HG03196 (cell line): ENCODE results near the gene RAC3.

Experiments used
- ATAC-seq: cut with Tn5 transposase; IDR thresholded peaks from one replicate; pipeline ENCODE4 v1.9.1; 2021; ENCODE audit not compliant: unreplicated experiment

RAC3 gene

DNA sequence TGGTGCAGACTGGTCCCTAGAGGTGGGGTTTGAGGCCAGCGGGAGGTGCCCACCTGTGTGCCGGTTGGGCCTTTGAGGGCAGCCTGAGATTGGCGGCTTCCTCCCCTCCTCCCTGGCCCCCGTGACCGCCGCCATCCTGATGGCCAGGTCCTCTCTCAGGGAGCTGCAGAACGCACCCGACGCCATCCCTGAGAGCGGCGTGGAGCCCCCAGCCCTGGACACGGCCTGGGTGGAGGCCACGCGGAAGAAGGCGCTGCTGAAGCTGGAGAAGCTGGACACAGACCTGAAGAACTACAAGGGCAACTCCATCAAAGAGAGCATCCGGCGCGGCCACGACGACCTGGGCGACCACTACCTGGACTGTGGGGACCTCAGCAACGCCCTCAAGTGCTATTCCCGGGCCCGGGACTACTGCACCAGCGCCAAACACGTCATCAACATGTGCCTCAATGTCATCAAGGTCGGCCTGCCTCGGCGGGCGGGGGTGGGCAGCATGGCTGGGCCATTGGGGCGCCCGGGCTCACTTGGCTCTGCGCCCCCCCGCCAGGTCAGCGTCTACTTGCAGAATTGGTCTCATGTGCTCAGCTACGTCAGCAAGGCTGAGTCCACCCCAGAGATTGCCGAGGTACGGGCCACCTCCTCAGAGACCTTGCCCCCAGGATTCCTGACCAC lies 23.0 kb downstream of the RAC3 start:
- ATAC-seq: no peak

GRCh38 chr17:82055023-82055964 lies 23.8 kb downstream of the RAC3 start:
- no peak for ATAC-seq

DNA sequence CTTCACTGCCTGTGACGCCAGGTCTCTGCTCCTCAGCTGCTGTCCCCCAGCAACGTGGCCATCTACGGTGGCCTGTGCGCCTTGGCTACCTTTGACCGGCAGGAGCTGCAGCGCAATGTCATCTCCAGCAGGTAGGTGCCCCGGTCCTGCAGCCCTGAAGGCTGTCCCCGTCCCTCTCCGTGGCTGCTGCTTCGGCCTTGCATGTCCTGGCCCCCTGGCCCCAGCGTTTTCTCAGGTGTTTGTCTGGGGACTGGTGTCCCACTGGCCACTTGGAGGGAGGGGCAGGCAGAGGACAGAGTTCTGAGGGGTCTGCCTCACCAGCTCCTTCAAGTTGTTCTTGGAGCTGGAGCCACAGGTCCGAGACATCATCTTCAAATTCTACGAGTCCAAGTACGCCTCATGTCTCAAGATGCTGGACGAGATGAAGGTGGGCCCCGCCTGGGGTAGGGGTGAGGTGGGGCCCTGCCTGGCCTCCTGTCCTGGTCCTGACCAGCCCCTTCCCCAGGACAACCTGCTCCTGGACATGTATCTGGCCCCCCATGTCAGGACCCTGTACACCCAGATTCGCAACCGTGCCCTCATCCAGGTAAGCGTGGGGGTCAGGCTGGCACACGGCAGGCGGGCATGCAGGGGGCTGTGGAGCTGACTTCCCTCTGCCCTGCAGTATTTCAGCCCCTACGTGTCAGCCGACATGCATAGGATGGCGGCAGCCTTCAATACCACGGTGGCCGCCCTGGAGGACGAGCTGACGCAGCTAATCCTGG lies 24.7 kb downstream of the RAC3 start:
- ATAC-seq: no peak

DNA sequence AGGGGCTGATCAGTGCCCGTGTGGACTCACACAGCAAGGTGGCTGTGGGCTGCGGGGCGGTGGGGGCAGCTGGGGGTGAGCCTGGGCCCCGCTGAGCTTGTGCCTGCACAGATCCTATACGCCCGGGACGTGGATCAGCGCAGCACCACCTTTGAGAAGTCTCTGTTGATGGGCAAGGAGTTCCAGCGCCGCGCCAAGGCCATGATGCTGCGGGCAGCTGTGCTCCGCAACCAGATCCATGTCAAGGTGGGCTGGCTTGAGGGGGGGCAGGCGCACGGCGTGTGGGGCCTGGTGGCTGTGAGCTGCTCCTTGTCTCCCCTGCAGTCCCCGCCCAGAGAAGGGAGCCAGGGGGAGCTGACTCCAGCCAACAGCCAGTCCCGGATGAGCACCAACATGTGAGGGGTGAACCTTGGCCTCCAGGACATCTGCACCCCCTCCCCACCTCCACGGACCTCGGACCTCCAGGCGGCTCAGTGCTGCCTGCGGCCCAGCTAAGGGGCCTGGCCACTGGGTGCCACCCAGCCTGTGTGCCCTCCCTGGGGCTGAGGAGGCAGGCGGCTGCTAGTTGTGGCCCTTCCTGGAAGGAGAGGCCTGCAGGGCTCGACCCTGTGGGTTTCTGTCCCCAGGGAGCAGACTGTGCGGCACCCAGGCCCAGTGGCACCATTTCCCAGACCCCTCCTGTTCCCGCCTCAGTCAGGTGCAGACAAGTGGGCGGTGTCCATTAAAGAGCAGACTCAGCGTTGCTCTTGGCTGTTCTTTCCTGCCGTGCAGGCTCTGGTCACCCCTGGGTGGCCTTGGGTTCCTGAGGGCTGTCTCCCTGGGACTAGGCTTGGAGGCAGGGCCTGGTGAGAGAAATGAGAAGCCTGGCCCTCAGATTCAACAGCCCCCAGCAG lies 25.5 kb downstream of the RAC3 start:
- no peak for ATAC-seq

DNA sequence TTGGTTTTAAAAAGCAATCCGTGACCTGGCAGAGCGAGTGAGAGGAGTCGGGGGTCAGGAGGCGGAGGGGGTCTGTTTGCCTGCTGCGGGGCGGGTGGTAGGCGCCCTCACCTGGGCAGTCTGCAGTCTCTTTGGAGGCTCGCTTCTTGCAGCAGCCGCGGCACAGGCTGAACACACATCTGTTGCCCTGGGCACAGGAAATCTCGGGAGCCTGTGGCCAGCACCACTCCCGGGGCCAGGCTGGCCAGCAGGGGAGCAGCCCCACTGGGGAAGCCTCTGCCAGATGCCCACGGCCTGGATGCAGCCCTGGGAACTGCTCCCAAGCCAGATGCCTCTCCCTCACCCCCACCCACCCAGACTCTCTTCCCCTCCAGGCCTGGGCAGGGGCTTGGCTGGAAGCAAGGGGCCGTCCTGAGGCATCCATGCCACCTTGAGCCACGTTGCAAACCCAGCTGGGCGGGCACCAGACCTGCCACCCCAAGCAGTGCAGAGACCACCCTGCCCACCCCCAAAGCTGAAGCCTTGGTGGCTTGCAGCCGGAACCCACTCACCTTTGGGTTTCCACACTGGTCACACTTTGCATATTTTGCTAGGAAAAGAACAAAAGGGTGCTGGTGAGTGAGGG lies 26.9 kb downstream of the RAC3 start:
- ATAC-seq: no peak

DNA sequence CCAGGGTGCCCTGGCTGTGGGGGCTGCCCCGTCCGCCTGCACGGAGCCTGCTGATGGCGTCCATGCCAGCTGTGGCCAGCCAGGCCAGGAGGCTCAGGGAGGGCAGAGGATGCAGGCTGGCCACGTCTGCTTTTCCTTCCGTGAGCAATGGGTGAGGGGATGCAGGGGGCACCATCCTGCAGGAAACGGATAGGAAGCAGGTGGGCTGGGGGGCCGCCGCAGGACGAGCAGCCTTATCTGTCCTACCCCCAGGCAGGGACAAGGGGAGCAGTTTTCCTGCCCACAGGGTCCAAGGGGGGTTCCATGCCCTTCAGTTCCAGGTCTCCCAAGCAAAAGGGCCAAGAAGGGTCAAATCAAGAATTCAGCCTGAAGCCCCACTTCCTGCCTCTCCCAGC lies 27.4 kb downstream of the RAC3 start:
- ATAC-seq: no peak

DNA sequence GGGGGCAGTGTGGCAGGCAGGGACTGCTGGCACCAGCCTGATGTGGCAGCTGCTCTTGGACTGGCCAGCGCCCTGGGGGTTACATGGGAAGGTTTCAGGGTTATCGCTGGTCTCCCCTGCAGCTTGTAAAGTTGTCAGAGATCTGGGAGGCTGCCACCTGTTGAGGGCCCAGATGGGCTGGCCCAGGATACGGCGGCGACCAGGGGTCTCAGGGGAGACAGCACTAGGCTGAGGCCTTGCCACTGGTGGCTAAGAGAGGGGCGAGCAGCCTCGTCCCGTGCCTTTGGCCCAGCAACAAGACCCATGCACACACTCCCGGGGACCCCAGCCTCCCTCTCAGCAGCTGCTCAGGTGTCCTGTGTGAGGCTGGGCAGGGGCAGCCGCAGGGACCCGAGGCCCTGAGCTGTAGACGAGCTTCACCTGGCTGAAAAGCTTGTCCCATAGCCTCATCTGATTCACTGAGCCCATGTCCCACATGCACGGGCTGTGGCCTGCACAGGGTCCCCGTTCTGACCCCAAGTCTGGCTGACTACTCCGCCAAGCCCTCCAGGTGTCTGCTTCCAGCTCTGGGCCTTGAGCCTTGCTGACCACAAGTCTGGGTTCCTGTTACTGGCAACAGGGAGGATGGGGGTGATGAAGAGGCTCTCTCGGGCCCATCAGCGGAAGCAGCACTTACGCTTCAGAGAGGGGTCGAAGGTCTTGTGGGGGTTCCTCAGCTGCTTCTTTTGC lies 28.0 kb downstream of the RAC3 start:
- ATAC-seq: no peak

GRCh38 chr17:82060001-82060380 lies 28.5 kb downstream of the RAC3 start:
- ATAC-seq: no peak

DNA sequence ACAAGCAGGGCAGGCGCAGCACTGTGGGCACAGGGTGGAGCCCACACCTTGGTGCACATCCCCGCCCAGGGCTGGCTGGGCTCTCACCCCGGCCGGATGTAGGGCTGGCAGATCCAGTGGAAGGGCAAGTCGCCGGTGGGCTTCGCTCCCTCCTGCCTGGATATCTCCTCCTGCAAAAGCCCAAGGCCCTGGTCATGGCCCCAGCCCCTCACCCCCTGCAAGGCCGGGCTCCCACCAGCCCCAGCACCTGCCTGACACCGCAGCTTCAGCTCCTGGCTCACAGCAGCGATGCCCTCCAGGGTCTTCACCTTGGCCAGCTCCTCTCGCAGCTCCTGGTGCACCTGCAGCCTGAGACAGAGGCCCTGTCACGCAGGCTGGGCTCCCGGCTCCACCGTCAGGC lies 29.1 kb downstream of the RAC3 start:
- no peak for ATAC-seq

- ATAC-seq: no peak
Observed at GRCh38 chr17:82061047-82061925, 29.8 kb downstream of the RAC3 start.

GRCh38 chr17:82062076-82062983 lies 30.9 kb downstream of the RAC3 start:
- no peak for ATAC-seq

- no peak for ATAC-seq
Observed at GRCh38 chr17:82062984-82063368, 31.5 kb downstream of the RAC3 start.

DNA sequence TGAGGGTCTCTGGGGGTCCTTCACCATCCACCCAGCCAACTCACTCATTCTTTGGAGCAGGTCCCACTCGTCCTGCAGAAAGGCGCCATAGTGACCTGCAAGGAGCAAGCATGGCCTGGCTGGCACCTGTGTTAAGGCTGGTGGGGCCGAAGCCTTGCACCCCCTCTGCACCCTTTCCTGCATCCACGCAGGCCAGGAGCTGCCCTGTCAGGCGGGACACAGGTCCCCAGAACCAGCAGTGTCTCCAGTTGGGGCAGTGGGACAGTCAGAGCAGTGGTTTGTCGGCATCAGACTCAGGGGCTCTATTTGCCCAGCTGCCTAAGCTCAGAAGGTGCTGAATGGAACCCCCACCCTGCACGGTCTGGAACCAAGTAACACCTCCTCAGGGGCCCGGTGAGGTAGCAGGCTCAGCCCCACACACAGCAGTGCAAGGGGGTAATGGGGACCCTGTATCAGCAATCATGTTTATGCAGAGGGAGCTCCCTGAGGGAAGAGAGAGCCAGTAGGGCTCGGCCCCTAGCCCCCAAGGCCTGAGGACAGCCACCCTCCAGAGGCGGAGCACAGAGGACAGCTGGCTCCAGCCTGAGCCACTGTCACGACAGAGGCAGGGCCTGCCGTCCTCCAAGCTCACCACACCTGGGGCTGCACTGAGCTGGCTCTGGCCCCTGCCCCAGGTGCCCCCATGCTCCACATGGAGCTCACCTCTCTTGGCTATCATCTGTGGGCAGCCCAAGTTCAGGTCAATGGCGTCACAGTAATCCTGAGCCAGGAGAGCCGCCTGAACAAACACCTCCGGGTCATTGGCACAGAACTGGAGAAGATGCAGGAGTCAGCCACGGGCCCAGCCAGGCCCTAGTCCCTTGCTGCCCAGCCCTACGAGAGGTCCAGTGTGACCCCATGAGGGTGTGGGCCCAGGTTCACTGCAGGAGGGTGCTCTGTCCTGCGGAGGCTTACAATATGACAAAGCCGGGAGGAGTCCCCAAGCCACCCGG lies 32.2 kb downstream of the RAC3 start:
- ATAC-seq: no peak

- ATAC-seq: no peak
Observed at GRCh38 chr17:82064433-82065192, 33.1 kb downstream of the RAC3 start.

DNA sequence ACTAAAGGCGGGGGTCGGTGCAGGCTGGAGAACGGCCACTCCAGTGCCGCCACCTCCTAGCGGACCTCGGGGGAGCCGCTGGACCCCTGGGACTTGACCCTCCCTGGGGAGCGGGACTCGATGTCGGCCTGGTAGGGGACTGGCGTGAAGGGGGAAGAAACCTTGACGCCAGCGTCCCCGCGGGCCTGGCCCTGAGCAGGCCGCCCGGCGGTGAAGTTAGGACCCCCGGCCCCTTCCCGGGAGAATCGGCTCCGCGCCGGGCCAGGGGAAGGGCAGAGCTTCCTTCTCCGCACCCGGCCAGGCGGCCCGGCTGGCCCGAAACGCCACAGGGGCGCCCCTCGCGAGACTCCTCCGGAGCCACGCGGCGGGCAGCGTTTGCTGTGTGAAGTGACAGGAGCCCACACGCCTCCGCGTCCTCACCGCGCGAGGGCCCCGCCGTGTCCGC lies 33.7 kb downstream of the RAC3 start:
- no peak for ATAC-seq
